HPDE6-E6E7 (cell line): ENCODE measurements around the gene SERPINA5.
"Not testable (repeated sequence)": the region's sequence is repeated elsewhere in the genome, so short reads cannot be mapped to it uniquely, and the experiment has no call there.

Source experiments
- DNase-seq: peaks from one replicate; pipeline ENCODE4 v3.0.0; 2011; ENCODE audit warnings: missing footprints; ENCODE audit errors: extremely low spot score

SERPINA5 gene

GRCh38 chr14:94622653-94623421 lies 41.6 kb downstream of the SERPINA5 start:
- no peak for DNase-seq

DNA sequence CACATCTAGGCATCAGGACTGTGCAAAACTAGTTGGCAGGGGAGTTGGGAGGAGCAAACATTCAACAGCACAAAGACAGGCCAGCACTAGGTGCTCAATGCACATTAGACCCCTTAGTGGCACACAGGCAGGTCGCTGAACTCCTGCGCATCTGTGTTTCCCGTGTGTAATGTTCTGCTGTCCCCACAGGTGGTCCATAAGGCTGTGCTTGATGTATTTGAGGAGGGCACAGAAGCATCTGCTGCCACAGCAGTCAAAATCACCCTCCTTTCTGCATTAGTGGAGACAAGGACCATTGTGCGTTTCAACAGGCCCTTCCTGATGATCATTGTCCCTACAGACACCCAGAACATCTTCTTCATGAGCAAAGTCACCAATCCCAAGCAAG lies 42.2 kb downstream of the SERPINA5 start:
- no peak for DNase-seq

DNA sequence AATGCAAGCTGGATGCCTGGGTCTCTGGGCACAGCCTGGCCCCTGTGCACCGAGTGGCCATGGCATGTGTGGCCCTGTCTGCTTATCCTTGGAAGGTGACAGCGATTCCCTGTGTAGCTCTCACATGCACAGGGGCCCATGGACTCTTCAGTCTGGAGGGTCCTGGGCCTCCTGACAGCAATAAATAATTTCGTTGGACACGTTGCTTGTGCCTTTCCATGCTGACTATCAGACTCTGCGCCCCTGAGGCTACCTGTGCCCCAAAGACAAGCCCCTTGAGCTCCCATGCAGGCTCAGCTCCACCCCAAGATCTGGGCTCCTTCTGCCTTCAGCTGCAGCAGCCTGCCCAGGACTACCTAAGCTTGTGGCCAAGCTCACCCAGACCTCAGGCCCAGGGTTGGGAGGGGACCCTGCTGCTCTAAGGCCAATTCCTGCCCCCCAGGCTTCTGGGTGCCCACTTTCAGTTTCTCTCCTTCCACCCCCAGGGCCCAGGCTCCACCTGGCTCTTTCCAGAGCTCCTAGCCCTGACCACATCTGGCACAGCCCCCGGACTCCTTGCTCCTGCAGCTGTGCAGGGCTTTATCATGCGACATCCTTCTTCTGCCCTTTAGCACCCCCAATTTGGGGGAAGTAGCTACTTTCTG lies 42.8 kb downstream of the SERPINA5 start:
- no peak for DNase-seq

DNA sequence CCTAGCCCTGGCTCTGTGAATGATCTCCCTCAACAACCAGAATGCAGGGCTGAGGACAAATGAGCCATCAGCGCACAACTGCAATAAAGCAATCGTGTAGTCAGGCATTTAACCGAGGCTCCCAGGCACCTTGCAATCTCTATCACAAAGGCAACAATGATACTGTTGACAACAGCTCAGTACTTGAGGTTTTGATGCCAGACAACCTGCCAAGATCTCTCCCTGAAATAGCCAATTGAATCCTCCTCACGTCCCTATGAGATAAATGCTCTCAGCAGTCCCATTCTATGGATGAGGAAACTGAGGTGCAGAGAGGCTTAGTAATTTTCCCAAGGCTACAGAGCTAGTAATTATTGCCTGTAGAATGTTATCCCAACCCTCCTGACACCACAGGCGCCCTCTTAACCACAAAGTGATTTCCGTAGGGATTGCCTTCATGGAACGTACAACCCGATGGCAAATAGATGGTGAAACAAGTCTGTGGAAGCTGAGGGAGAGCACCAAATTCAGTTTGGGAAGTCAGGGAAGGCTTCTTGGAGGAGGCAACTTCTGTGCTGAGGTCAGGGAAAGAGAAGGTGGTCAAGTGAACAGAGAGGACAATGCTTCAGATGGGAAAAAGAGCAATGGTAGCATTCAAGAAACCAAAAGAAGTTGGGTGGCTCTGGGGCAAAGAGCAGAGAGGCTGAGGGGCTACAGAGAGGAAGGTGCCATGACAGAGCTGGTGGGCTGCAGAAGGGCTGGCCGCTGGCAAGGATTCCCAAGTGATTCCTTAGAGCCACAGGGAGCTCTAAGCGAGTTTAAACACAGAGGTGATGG lies 43.5 kb downstream of the SERPINA5 start:
- DNase-seq, result no peak

DNA sequence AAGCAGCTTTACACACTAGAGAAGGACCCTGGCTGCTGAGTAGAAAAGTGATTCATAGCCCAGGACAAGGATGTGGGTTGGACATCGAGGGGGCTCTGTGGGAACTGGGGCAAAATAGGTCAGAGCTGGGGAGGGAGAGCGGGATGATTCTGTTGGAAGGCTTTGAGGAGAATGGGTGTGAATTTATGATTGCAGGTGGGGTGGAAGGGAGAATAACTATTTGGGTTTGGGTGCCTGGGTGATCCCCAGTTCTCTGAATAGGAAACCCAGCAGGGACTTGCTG lies 44.1 kb downstream of the SERPINA5 start:
- DNase-seq, result no peak

GRCh38 chr14:94628578-94628977 lies 47.4 kb downstream of the SERPINA5 start:
- DNase-seq, result no peak

- DNase-seq, result no peak
Measured at GRCh38 chr14:94630396-94630795, 49.2 kb downstream of the SERPINA5 start.

DNA sequence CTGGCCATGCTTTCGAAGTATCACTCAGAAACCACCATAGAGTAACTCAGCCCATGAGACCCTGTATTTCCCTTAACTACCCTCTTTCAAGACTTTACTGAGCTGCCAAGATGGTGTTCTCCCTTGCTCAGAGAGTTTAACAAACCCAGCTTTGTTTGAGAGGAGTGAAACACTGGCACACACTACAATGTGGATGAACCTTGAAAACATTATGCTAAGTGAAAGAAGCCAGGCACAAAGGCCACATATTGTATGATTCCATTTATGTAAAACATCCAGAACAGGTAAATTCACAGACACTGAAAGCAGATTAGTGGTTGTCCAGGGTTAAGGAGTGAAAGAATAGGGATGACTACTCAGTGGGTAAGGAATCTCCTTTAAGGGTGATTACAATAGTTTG lies 49.8 kb downstream of the SERPINA5 start:
- DNase-seq, result no peak

DNA sequence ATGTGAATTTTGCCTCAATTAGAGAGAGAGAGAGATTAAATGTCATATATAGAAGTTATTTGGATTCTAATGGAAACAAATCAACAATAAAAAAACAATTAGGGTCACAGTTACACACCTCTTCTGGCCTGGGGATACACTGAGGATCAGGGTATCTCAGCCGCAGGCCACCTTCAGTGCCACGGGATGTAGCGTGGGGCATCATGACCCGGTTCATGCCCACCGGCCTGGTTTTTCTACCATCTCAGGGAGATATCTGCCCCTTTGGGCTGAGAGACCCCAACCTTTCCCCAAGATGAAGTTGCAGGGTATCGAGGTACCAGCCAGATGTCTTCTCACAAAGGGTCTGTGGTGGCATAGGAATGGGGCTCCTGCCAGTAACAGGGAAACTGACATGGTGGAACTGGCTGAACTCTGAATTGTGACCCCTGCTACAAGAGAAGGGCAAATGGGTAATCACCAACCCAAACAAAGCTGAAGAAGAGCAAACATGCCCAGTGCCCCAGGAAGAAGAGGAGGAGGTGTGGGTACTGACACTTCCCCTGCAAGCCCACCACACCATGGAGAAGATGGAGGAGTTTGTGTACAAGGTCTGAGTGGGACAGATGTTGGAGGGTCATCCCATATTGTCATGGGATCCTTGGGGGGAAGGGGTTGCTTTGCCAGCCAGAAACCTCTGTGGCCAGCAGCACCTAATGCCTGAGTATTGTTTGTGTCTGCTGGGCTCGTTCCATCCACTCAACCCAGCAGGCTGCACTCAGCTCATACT lies 50.5 kb downstream of the SERPINA5 start:
- no peak for DNase-seq

GRCh38 chr14:94632305-94632590 lies 51.0 kb downstream of the SERPINA5 start:
- no peak for DNase-seq

DNA sequence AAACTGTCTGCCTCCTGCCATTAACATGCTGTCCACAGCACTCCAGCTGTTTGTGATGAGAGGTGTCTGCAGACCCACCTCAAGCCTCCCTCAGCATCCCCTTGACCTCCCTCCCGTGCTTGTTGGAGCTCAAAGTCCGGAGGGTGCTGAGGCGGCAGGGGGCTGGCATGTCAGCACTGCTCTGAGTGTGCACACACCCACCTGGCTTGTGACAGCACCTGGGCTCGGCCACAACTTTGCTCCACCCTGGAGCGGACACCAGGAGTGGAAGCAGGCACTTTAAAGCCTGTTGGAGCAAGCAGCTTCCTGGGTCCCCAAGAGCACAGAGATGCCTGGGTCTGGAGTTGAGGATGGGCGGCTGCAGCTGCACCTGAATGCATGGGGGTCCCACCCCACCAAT lies 51.9 kb downstream of the SERPINA5 start:
- DNase-seq, result no peak

- no peak for DNase-seq
Measured at GRCh38 chr14:94635154-94635553, 53.9 kb downstream of the SERPINA5 start.

DNA sequence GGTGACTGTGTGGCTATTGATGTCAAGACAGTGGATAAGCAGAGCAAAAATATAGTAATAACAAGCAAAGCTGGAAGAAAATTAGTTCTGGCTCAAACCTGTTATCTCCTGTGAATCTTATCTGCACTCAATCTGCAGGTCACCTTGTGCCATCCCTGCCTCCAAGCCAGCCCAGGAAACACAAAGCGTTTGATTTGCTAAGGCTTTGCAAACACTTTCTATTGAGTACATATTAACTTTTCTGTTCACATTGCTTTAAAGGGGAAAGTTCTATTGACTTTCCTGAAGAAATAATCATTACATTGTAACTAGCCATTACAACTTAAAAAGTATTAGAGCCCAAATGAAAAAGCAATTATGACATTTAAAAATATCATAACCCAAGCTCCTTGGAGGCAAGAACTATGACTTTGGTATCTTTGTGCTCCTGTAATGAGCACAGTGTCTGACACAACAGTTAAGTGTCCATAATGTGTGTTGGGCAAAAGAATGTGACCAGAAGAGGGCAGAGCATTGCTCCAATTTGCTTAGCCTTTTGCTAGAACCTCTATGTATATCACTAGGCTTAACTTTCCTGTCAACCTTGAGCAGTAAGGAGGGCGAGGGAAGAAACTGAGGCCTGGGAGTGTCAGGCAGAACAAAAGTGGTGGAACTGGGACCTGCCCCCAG lies 55.7 kb downstream of the SERPINA5 start:
- DNase-seq, result no peak

GRCh38 chr14:94637814-94638213 lies 56.6 kb downstream of the SERPINA5 start:
- not testable (repeated sequence) for DNase-seq

GRCh38 chr14:94638339-94638738 lies 57.1 kb downstream of the SERPINA5 start:
- no peak for DNase-seq

DNA sequence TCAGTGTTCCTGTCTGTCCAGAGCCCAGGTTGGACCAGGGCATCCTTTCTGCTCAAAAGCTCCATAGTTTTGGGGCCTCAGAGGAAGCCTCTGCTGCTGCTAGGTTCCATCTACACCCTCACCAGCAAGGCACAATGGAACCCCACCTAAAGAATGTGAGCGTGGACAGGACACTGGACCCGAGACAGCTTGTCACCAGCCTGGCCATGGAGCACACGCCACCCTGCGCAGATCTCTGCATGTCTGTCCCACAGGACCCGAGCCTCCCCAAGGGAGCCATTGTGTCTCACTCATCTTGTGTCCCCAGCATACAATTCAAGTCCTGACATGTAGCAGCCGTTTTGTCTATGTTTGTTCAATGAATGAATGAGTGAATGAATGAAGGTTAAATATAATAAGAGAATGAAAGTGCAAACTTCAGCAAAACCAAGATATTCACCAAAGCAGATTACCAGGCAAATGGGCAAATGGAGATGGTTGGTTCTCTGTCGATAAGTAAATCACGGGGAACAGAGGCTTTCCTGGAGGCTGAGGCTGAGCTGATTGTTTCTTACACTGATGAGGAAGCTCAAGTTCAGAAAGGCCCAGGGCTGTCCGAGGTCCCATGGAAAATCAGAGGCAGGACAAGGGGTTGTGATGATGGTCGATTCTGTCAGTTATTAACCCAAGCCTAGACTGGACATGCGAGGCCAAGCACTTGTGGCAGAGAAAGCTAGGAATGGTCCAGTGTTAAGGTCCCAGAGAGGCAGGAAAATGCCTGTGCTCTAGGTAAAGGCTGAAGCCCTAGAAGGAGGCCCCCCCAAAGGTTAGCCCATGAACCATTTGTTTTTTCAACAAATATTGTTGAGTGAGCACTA lies 58.0 kb downstream of the SERPINA5 start:
- no peak for DNase-seq

- peak; percentile 5 for DNase-seq
Measured at GRCh38 chr14:94640721-94641631, 59.8 kb downstream of the SERPINA5 start.

- no peak for DNase-seq
Measured at GRCh38 chr14:94641632-94641955, 60.4 kb downstream of the SERPINA5 start.
